Urothelium cell line (cell line): ENCODE results near the gene KRT16.
"Not testable (repeated sequence)": the region's sequence is repeated elsewhere in the genome, so short reads cannot be mapped to it uniquely, and the experiment has no call there.

Source experiments
- DNase-seq: peaks from one replicate; pipeline ENCODE4 v3.0.0; 2011; ENCODE audit warnings: low spot score, mixed read lengths
- FAIRE-seq: peaks from 2 replicates; lab custom pipeline; 2011; peaks lifted over from hg19 to GRCh38; lab: Jason Lieb, UNC

The KRT16 gene

GRCh38 chr17:41612376-41613160 lies at the start of gene KRT16:
Gene KRT16 (minus strand): TSS chr17:41612767. CDS start chr17:41612688, 79 bp downstream.
- peak; percentile 76 for DNase-seq
- not testable (repeated sequence) for FAIRE-seq

GRCh38 chr17:41660221-41660711 lies 47.7 kb upstream of the KRT16 start:
- FAIRE-seq (no peak), DNase-seq (no peak)

GRCh38 chr17:41659427-41660212 lies 47.1 kb upstream of the KRT16 start:
- FAIRE-seq (no peak), DNase-seq (no peak)

- FAIRE-seq (no peak), DNase-seq (no peak)
Observed at GRCh38 chr17:41658846-41659245, 46.3 kb upstream of the KRT16 start.

GRCh38 chr17:41657936-41658335 lies 45.4 kb upstream of the KRT16 start:
- no peak for FAIRE-seq
- no peak for DNase-seq

- DNase-seq (no peak), FAIRE-seq (no peak)
Observed at GRCh38 chr17:41657176-41657754, 44.7 kb upstream of the KRT16 start.

- no peak for FAIRE-seq
- no peak for DNase-seq
Observed at GRCh38 chr17:41656249-41657023, 43.9 kb upstream of the KRT16 start.

- FAIRE-seq (peak; percentile 48), DNase-seq (peak; percentile 60)
Observed at GRCh38 chr17:41655611-41656111, 43.1 kb upstream of the KRT16 start.

GRCh38 chr17:41654678-41655607 lies 42.4 kb upstream of the KRT16 start:
- FAIRE-seq (no peak), DNase-seq (no peak)

GRCh38 chr17:41653892-41654677 lies 41.5 kb upstream of the KRT16 start:
- peak; percentile 90 for FAIRE-seq
- DNase-seq: peak; percentile 88

GRCh38 chr17:41653421-41653820 lies 40.9 kb upstream of the KRT16 start:
- FAIRE-seq: no peak
- no peak for DNase-seq

GRCh38 chr17:41652461-41652970 lies 39.9 kb upstream of the KRT16 start:
- DNase-seq (no peak), FAIRE-seq (no peak)

- FAIRE-seq: peak; percentile 100
Observed at GRCh38 chr17:41651625-41652460, 39.3 kb upstream of the KRT16 start.

GRCh38 chr17:41650794-41651624 lies 38.4 kb upstream of the KRT16 start:
- DNase-seq (no peak), FAIRE-seq (no peak)

More at GRCh38 chr17:41651625-41652460, 39.3 kb upstream of the KRT16 start:
- peak; percentile 84 for DNase-seq

- peak; percentile 97 for FAIRE-seq
- no peak for DNase-seq
Observed at GRCh38 chr17:41649923-41650519, 37.5 kb upstream of the KRT16 start.
